HepG2 (cell line): ENCODE data around the gene NDC80. TPM values are rescaled to one million over a fixed set of nuclear protein-coding genes. Genes with fewer than 3 reads are reported as not detected.

Experiments
- AGO2 ChIP-seq: fragments of 200-400 bp; formaldehyde crosslinking; optimal IDR thresholded peaks from 2 replicates; pipeline ENCODE3; 2017; ENCODE audit warnings: mild to moderate bottlenecking, low read depth, low read length, moderate library complexity
- ATRX ChIP-seq: sonication (generic); formaldehyde crosslinking; IDR thresholded peaks from 2 replicates; pipeline ENCODE4 v1.4.0; 2020; ENCODE audit warnings: missing genetic modification reagents, borderline replicate concordance
- EZH2 ChIP-seq: conservative IDR thresholded peaks from 2 replicates; pipeline ENCODE4 v1.6.1; 2012; ENCODE audit warnings: mild to moderate bottlenecking, low read depth, low read length, moderate library complexity
- HMGXB3 ChIP-seq: sonication (generic); formaldehyde crosslinking; IDR thresholded peaks from 2 replicates; pipeline ENCODE4 v1.4.0; 2020; ENCODE audit warnings: missing genetic modification reagents, borderline replicate concordance
- KDM2A ChIP-seq: sonication (generic); formaldehyde crosslinking; IDR thresholded peaks from 2 replicates; pipeline ENCODE4 v1.4.0; 2020; ENCODE audit warnings: low read depth, missing genetic modification reagents, borderline replicate concordance
- KDM3A ChIP-seq: IDR thresholded peaks from 2 replicates; pipeline ENCODE4 v1.6.1; 2018; ENCODE audit warnings: low read depth, missing compliant biosample characterization
- MTF1 ChIP-seq: sonication (generic); formaldehyde crosslinking; IDR thresholded peaks from 2 replicates; pipeline ENCODE4 v1.5.0; 2020; ENCODE audit warnings: missing genetic modification reagents
- POLR2AphosphoS2 ChIP-seq: IDR thresholded peaks from 2 replicates; pipeline ENCODE4 v1.6.1; 2011; ENCODE audit warnings: low read depth, low read length, improper control_type of control experiment
- RXRB ChIP-seq: IDR thresholded peaks from 2 replicates; pipeline ENCODE4 v1.6.1; 2016; ENCODE audit warnings: borderline replicate concordance, missing genetic modification reagents, missing compliant biosample characterization
- SNAPC4 ChIP-seq: sonication (generic); formaldehyde crosslinking; IDR thresholded peaks from 2 replicates; pipeline ENCODE4 v1.4.0; 2020; ENCODE audit warnings: mild to moderate bottlenecking, missing genetic modification reagents
- TCF7L2 ChIP-seq: IDR thresholded peaks from 2 replicates; pipeline ENCODE4 v1.6.1; 2011; ENCODE audit warnings: mild to moderate bottlenecking, low read depth, low read length, moderate library complexity
- ZBTB2 ChIP-seq: sonication (generic); formaldehyde crosslinking; IDR thresholded peaks from 2 replicates; pipeline ENCODE4 v1.8.0; 2022; ENCODE audit warnings: low read depth, missing genetic modification reagents
- ZBTB7B ChIP-seq: sonication (generic); formaldehyde crosslinking; IDR thresholded peaks from 2 replicates; pipeline ENCODE4 v1.4.0; 2020; ENCODE audit warnings: missing genetic modification reagents
- ZNF329 ChIP-seq: sonication (generic); formaldehyde crosslinking; IDR thresholded peaks from 2 replicates; pipeline ENCODE4 v1.9.0; 2021; ENCODE audit warnings: low read depth, mild to moderate bottlenecking, missing genetic modification reagents
- ZNF337 ChIP-seq: sonication (generic); formaldehyde crosslinking; IDR thresholded peaks from 2 replicates; pipeline ENCODE4 v1.5.1; 2020; ENCODE audit warnings: missing genetic modification reagents, low read depth, mild to moderate bottlenecking, borderline replicate concordance
- ZNF557 ChIP-seq: sonication (generic); formaldehyde crosslinking; IDR thresholded peaks from 2 replicates; pipeline ENCODE4 v1.4.0; 2020; ENCODE audit warnings: missing genetic modification reagents
- ZSCAN20 ChIP-seq: sonication (generic); formaldehyde crosslinking; IDR thresholded peaks from 2 replicates; pipeline ENCODE4 v1.4.0; 2020; ENCODE audit warnings: missing genetic modification reagents, mild to moderate bottlenecking, borderline replicate concordance
- polyA plus RNA-seq, 8 experiments: library from polyadenylated mRNA; depleted of rRNA in 3 of 8; stranded (reverse) in 7 of 8; unstranded in 1 of 8; fragments of >200 nt; fragmentation: Illumina TruSeq in 4 of 8; extraction: Trizol in 4 of 8; gene quantifications; 2 replicates each; pipeline versions ENCODE4 v1.2.1 to v1.2.3, GENCODE V29; 2011 to 2016; ENCODE audit warnings: low read depth in 4 of 8, missing spikeins in 1 of 8, mixed read lengths in 1 of 8; ENCODE audit not compliant: insufficient read depth in 1 of 8
- total RNA-seq, 5 experiments: library from RNA; depleted of rRNA; stranded (reverse); fragments of >200 nt; fragmentation: Illumina TruSeq; extraction: Trizol; gene quantifications; 2 replicates each; pipeline ENCODE4 v1.2.3, GENCODE V29; 2016; ENCODE audit warnings: low read depth in 1 of 5

NDC80 gene
- total and polyA plus RNA-seq, 2 of the 13 experiments (the other 11 are each of a cell fraction or from before 2014, with no cell fraction given): 9.6 to 33.0 TPM

- no peak for TF ChIP-seq MTF1 (CRISPR knock-in tag)
- 0 out of 2 replicates have a peak, but pooled peaks have one; percentile 45 for TF ChIP-seq ZNF557 (CRISPR knock-in tag)
- no peak; the same call in 1 of the 2 replicates for TF ChIP-seq HMGXB3
- TF ChIP-seq KDM3A (CRISPR knock-in tag): peak; percentile 65; the same call in 1 of the 2 replicates
- no peak for TF ChIP-seq POLR2AphosphoS2
- TF ChIP-seq ATRX (CRISPR knock-in tag): no peak
- peak; percentile 87 for TF ChIP-seq ZBTB7B (CRISPR knock-in tag)
- TF ChIP-seq ZBTB2: peak; percentile 98
- TF ChIP-seq ZNF329 (CRISPR knock-in tag): peak; percentile 87; the same call in 1 of the 2 replicates
- no peak for TF ChIP-seq TCF7L2
- TF ChIP-seq KDM2A (CRISPR knock-in tag): peak; percentile 78
- 0 out of 2 replicates have a peak, but pooled peaks have one; percentile 63 for TF ChIP-seq ZNF337 (CRISPR knock-in tag)
- TF ChIP-seq ZSCAN20 (CRISPR knock-in tag): peak; percentile 1; the same call in 1 of the 2 replicates
- TF ChIP-seq RXRB (CRISPR knock-in tag): no peak
- peak; percentile 46 for TF ChIP-seq SNAPC4
- TF ChIP-seq EZH2: no peak
- peak; percentile 65 for TF ChIP-seq AGO2
Measured at GRCh38 chr18:2655178-2655953, 84.0 kb downstream of the NDC80 start, which contains the start of gene SMCHD1 (continued).
